ENCODE measurements around the gene G6PC3.

The G6PC3 gene

DNA sequence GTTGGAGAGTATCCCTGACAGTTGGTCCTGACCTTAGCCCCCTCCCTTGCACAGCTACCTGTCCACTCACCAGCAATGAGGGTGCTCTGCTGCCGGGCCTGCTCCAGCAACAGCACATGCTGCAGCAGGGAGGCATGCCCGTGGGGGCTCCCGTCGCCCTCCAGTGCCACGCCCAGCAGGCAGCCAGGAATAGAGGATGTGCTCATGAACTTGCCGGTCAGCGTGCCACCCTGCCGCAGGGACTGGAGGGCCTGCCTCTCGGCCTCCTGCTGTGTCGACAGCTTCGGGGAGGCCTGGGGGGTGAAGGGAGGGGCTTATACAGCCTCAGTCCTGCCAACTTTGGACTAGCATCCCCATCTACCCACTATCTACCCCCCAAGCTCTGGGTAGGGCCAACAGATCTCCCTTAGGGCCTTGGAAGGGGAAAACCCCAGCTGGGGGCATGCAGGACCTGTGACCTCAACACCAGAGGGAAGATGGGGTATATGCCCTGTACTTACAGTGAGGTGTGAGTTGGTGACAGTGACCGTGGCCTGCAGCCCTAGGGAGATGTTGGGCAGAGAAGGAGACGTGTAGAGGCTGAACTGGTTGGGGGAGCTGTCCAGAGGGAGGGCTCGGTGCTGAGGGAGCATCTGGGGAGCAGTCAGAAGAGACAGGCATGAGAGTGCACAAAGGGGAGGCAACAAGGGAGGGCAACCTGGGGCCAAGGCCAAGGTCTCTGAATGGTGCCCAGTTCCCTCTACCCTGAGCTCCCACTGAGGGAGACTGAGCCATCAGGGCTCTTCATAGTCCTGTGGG lies 20.9 kb downstream of the G6PC3 start:
- TF ChIP-seq, protein P1, sequence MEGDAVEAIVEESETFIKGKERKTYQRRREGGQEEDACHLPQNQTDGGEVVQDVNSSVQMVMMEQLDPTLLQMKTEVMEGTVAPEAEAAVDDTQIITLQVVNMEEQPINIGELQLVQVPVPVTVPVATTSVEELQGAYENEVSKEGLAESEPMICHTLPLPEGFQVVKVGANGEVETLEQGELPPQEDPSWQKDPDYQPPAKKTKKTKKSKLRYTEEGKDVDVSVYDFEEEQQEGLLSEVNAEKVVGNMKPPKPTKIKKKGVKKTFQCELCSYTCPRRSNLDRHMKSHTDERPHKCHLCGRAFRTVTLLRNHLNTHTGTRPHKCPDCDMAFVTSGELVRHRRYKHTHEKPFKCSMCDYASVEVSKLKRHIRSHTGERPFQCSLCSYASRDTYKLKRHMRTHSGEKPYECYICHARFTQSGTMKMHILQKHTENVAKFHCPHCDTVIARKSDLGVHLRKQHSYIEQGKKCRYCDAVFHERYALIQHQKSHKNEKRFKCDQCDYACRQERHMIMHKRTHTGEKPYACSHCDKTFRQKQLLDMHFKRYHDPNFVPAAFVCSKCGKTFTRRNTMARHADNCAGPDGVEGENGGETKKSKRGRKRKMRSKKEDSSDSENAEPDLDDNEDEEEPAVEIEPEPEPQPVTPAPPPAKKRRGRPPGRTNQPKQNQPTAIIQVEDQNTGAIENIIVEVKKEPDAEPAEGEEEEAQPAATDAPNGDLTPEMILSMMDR (IDR thresholded peaks at IDR 0.05; ENCODE audit: low read length) = no peak
- TF ChIP-seq EZH2phosphoT487 (IDR thresholded peaks at IDR 0.05; ENCODE audit: low read length) = no peak
- no peak for TF ChIP-seq EZH2 (optimal IDR thresholded peaks at IDR 0.05; ENCODE audit: low read depth, low read length)
- H3K4me3 ChIP-seq (ENCODE audit: low read length) = no peak overlapping the region
- H3K27ac ChIP-seq (ENCODE audit: low read length) = no peak overlapping the region
- no peak overlapping the region for H3K4me2 ChIP-seq (ENCODE audit: low read depth, low read length)
- no peaks in the 10 kb centered on the region for H3F3A ChIP-seq (ENCODE audit: insufficient read depth, low read length)
- H4K20me1 ChIP-seq (ENCODE audit: insufficient read depth, low read length) = no peaks in the 10 kb centered on the region
- H3K9me3 ChIP-seq (replicated peaks; ENCODE audit: insufficient read depth, low read length) = no peaks in the 10 kb centered on the region
- H3K27me3 ChIP-seq (replicated peaks; ENCODE audit: insufficient read depth, low read length) = no peaks in the 10 kb centered on the region
- no peak overlapping the region for H2AFZ ChIP-seq (ENCODE audit: low read length)
- no peaks in the 10 kb centered on the region for H3K9me2 ChIP-seq (replicated peaks; ENCODE audit: insufficient read depth, low read length)
- 0 out of 2 replicates have a peak, but pooled peaks cover 4% of the 10 kb centered on the region for H3K4me1 ChIP-seq (ENCODE audit: low read length)
- no peak for DNase-seq
- peaks cover 18% of the 10 kb centered on the region for H3K79me2 ChIP-seq (ENCODE audit: low read length)
- H3K36me3 ChIP-seq (replicated peaks; ENCODE audit: insufficient read depth, low read length) = no peaks in the 10 kb centered on the region; the same call in 1 of the 2 replicates
- no peak overlapping the region for H3K9ac ChIP-seq (ENCODE audit: low read length)

DNA sequence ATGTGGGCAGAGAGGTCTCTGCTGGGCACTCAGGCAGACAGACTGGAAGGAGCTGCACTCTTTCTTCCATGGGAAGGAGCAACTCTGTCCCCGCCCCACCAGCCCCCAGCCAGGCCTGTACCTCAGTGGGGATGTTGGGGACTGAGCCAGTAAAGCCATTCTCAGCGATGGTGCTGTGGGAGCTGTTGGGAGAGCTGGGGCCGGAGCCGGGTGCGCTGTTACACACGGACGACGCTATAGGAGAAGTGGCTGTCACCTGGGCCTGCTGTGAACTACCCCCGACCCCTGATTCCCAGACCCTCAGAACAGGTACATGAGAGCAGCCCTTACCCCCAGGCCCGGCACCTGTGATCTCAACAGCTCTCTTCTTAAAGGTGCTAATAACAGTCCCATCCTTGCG lies 21.5 kb downstream of the G6PC3 start:
- no peak overlapping the region for H3K9ac ChIP-seq (ENCODE audit: low read length)
- no peaks in the 10 kb centered on the region for H3F3A ChIP-seq (ENCODE audit: insufficient read depth, low read length)
- no peaks in the 10 kb centered on the region for H4K20me1 ChIP-seq (ENCODE audit: insufficient read depth, low read length)
- no peaks in the 10 kb centered on the region; the same call in 1 of the 2 replicates for H3K36me3 ChIP-seq (replicated peaks; ENCODE audit: insufficient read depth, low read length)
- H3K4me1 ChIP-seq (ENCODE audit: low read length) = 0 out of 2 replicates have a peak, but pooled peaks cover 4% of the 10 kb centered on the region
- no peak overlapping the region for H2AFZ ChIP-seq (ENCODE audit: low read length)
- H3K27ac ChIP-seq (ENCODE audit: low read length) = no peak overlapping the region
- H3K9me3 ChIP-seq (replicated peaks; ENCODE audit: insufficient read depth, low read length) = no peaks in the 10 kb centered on the region
- DNase-seq = no peak
- TF ChIP-seq EZH2 (optimal IDR thresholded peaks at IDR 0.05; ENCODE audit: low read depth, low read length) = no peak
- TF ChIP-seq, protein P1 (IDR thresholded peaks at IDR 0.05; ENCODE audit: low read length) = no peak
- no peak for TF ChIP-seq EZH2phosphoT487 (IDR thresholded peaks at IDR 0.05; ENCODE audit: low read length)
- no peak overlapping the region for H3K4me3 ChIP-seq (ENCODE audit: low read length)
- no peaks in the 10 kb centered on the region for H3K27me3 ChIP-seq (replicated peaks; ENCODE audit: insufficient read depth, low read length)
- no peaks in the 10 kb centered on the region for H3K9me2 ChIP-seq (replicated peaks; ENCODE audit: insufficient read depth, low read length)
- peaks cover 20% of the 10 kb centered on the region for H3K79me2 ChIP-seq (ENCODE audit: low read length)
- no peak overlapping the region for H3K4me2 ChIP-seq (ENCODE audit: low read depth, low read length)

DNA sequence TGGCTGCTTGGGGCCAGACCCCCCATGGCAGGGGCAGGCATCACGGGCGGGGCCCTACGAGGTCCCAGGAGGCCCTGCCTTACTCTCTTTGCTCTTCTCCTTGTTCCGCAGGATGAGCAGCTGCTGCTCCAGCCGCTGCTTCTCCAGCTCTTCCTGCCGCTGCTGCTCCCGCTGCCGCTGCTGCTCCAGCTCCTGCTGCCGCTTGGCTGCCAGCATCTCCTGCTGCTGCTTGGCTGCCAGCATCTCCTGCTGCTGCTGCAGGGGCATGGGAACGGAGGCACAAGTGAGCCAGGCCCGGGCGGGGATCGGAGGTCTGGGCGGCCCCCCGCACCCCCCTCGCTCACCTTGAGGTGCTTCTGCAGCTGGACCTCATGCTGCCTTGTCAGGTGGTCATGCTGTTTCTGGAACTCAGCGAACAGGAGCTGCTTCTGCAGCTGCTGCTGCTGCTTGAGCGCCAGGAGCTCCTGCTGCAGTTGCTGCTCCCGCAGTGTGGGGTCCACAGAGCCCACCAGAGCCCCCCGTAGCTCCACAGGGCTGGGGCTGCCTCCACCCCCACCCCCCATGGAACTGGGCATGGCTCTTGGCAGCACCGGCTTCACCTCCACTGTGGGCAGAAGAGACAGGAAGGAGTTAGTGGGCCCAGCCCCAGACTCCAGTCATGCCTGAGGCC lies 22.8 kb downstream of the G6PC3 start:
- no peaks in the 10 kb centered on the region for H3F3A ChIP-seq (ENCODE audit: insufficient read depth, low read length)
- H4K20me1 ChIP-seq (ENCODE audit: insufficient read depth, low read length) = no peaks in the 10 kb centered on the region
- no peaks in the 10 kb centered on the region; the same call in 1 of the 2 replicates for H3K36me3 ChIP-seq (replicated peaks; ENCODE audit: insufficient read depth, low read length)
- peaks cover 33% of the 10 kb centered on the region for H3K79me2 ChIP-seq (ENCODE audit: low read length)
- H3K9me2 ChIP-seq (replicated peaks; ENCODE audit: insufficient read depth, low read length) = no peaks in the 10 kb centered on the region
- H3K27me3 ChIP-seq (replicated peaks; ENCODE audit: insufficient read depth, low read length) = no peaks in the 10 kb centered on the region
- H3K4me2 ChIP-seq (ENCODE audit: low read depth, low read length) = no peak overlapping the region
- TF ChIP-seq EZH2phosphoT487 (IDR thresholded peaks at IDR 0.05; ENCODE audit: low read length) (no peak), EZH2 (optimal IDR thresholded peaks at IDR 0.05; ENCODE audit: low read depth, low read length) (no peak)
- no peak for DNase-seq
- H3K9ac ChIP-seq (ENCODE audit: low read length) = no peak overlapping the region
- H3K4me1 ChIP-seq (ENCODE audit: low read length) = 0 out of 2 replicates have a peak, but pooled peaks cover 4% of the 10 kb centered on the region
- H3K27ac ChIP-seq (ENCODE audit: low read length) = no peak overlapping the region
- H2AFZ ChIP-seq (ENCODE audit: low read length) = no peak overlapping the region
- H3K4me3 ChIP-seq (ENCODE audit: low read length) = no peak overlapping the region
- no peaks in the 10 kb centered on the region for H3K9me3 ChIP-seq (replicated peaks; ENCODE audit: insufficient read depth, low read length)

Measured in MM.1S (cell line).